Activated CD8-positive, alpha-beta T cell treated with anti-CD3 and anti-CD28 coated beads, Interleukin-2, amount 10 ng/mL, durations not matched to agents 7 days and 5 days (primary cell): ENCODE measurements around the gene XPO6. TPM values are rescaled to one million over a fixed set of nuclear protein-coding genes. Genes with fewer than 3 reads are reported as not detected.
"Not testable (repeated sequence)": the region's sequence is repeated elsewhere in the genome, so short reads cannot be mapped to it uniquely, and the experiment has no call there.

Source experiments
- ATAC-seq: fragments of 150-1000 bp; cut with Tn5 transposase; one replicate; pipeline ENCODE4 v1.10.0; 2021; ENCODE audit warnings: moderate library complexity
- CTCF ChIA-PET: fragments of 350-600 bp; sonication (Branson Sonifier 250); formaldehyde crosslinking; loops from one replicate; lab custom pipeline; 2021; ENCODE audit warnings: antibody characterized with exemption; lab: Charles Lee
- POLR2A ChIA-PET: fragments of 350-600 bp; sonication (Branson Sonifier 250); formaldehyde crosslinking; loops from one replicate; lab custom pipeline; 2021; ENCODE audit warnings: antibody characterized with exemption; lab: Charles Lee
- DNase-seq: peaks from one replicate; pipeline ENCODE4 v3.0.0-alpha.2; 2020
- H3K27ac Mint-ChIP-seq: one replicate; pipeline ENCODE4 v1.8.0; 2021; ENCODE audit warnings: mild to moderate bottlenecking, mixed read lengths
- H3K27me3 Mint-ChIP-seq: one replicate; pipeline ENCODE4 v1.8.0; 2021; ENCODE audit warnings: low read depth, mixed read lengths
- H3K36me3 Mint-ChIP-seq: one replicate; pipeline ENCODE4 v1.8.0; 2021; ENCODE audit warnings: low read depth, mixed read lengths
- H3K4me1 Mint-ChIP-seq: one replicate; pipeline ENCODE4 v1.8.0; 2021; ENCODE audit warnings: low read depth, mixed read lengths
- H3K4me3 Mint-ChIP-seq: one replicate; pipeline ENCODE4 v1.8.0; 2021; ENCODE audit warnings: mild to moderate bottlenecking, mixed read lengths
- H3K9me3 Mint-ChIP-seq: one replicate; pipeline ENCODE4 v1.8.0; 2022; ENCODE audit warnings: mixed read lengths; ENCODE audit not compliant: insufficient read depth
- total RNA-seq, 2 experiments: library from RNA; stranded (reverse); gene quantifications; one replicate each; pipeline ENCODE4 v1.2.3, GENCODE V29; 2021

XPO6 gene
- total RNA-seq, 2 experiments from 2014 or later: 206 to 209 TPM

DNA sequence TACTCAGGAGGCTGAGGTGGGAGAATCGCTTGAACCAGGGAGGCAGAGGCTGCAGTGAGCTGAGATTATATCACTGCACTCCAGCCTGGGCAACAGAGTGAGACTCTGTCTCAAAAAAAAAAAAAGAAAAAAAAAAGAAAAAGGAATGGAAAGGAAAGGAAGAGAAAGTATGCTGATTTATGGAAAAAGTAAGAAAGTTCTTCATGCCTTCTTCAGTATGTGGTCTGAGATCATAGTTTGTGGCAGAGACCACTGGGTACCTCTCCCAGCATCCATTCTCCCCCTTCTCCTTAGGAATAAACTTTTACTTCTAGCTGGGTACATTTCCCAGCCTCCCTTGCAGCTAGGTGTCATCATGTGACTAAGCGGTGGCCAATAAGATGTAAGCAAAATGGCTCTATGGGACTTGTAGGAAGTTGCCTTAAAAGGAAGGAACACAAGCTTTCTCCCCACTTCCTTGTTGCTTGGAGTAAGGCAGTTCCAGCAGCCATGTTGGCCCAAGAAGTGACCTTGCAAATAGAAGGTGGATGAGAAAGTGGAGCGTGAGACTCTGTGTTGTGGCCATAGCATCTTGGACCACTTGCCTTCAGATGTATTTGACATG is 26.1 kb upstream of the XPO6 start:
- ChIA-PET POLR2A (no interaction called here), CTCF (interaction anchor here (1.2 to 1.4 kb wide), 2 partner anchors 20 to 79 kb away, joined by 3 to 4 read pairs; no protein-coding TSS in a partner anchor)
- Mint-ChIP-seq H3K36me3 (no peaks in the 10 kb centered on the region), H3K27me3 (no peaks in the 10 kb centered on the region), H3K4me1 (peaks cover 2% of the 10 kb centered on the region), H3K4me3 (no peak overlapping the region), H3K27ac (no peak overlapping the region), H3K9me3 (no peaks in the 10 kb centered on the region)
- ATAC-seq: no peak
- peak; percentile 28 for DNase-seq

DNA sequence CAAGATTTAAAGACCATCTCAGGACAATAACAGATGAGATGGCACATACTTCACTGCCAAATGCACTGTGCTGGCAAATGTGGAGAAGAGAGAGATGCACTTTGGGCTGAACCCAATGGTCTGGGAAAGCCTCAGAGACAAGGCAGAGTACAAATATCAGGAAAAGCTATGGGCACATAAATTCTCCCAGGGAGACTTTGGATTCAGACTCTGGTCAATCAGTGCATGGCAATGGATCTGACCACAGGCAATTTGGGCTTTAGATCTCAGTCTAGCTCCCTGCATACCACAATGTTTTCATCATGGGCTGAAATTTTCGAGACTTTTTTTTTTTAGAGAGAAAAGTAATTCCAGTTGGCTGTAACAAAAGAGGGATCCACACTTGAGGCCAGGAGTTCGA is 20.0 kb upstream of the XPO6 start:
- no peaks in the 10 kb centered on the region for H3K27me3 Mint-ChIP-seq
- DNase-seq (no peak), ATAC-seq (no peak)
- no peak overlapping the region for H3K27ac Mint-ChIP-seq
- CTCF ChIA-PET: no interaction called here
- POLR2A ChIA-PET: no interaction called here
- no peak overlapping the region for H3K4me3 Mint-ChIP-seq
- H3K4me1 Mint-ChIP-seq: no peaks in the 10 kb centered on the region
- H3K36me3 Mint-ChIP-seq: no peaks in the 10 kb centered on the region
- H3K9me3 Mint-ChIP-seq: no peaks in the 10 kb centered on the region

DNA sequence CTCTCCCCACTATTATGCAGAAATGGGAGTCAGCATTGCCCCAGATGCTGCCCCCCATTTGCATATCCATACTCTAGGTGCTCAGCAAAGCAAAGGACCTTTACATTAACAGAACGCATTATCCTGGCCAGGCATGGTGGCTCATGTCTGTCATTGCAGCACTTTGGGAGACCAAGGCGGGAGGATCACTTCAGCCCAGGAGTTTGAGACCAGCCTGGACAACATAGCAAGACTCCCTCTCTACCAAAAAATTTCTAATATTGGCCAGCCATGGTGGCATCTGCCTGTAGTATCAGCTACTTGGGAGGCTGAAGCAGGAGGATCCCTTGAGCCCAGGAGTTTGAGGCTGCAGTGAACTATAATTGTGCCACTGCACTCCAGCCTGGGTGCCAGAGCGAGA is 12.1 kb upstream of the XPO6 start:
- H3K4me3 Mint-ChIP-seq, ATAC-seq, H3K36me3 Mint-ChIP-seq, H3K9me3 Mint-ChIP-seq, H3K4me1 Mint-ChIP-seq, H3K27ac Mint-ChIP-seq, CTCF ChIA-PET, DNase-seq, POLR2A ChIA-PET, H3K27me3 Mint-ChIP-seq: not testable (repeated sequence)

DNA sequence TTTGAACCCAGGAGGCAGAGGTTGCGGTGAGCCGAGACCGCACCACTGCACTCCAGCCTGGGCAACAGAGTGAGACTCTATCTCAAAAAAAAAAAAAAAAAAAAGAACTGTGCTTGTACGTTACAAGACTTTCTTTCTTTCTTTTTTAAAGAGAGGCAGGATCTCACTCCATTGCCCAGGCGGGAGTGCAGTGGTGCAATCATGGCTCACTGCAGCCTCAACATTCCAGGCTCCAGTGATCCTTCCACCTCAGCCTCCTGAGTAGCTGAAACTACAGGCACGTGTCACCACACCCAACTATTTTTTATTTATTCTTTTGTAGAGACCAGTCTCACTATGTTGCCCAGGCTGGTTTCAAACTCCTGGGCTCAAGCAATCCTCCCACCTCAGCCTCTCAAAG is 8.0 kb upstream of the XPO6 start:
- H3K9me3 Mint-ChIP-seq, H3K4me3 Mint-ChIP-seq, H3K27ac Mint-ChIP-seq, POLR2A ChIA-PET, H3K36me3 Mint-ChIP-seq, H3K27me3 Mint-ChIP-seq, ATAC-seq, H3K4me1 Mint-ChIP-seq, DNase-seq: not testable (repeated sequence)
- CTCF ChIA-PET: interaction anchor here (1.0 to 12.6 kb wide), 3 partner anchors 65 to 149 kb away, joined by 3 to 275 read pairs (median 21); no protein-coding TSS in a partner anchor

DNA sequence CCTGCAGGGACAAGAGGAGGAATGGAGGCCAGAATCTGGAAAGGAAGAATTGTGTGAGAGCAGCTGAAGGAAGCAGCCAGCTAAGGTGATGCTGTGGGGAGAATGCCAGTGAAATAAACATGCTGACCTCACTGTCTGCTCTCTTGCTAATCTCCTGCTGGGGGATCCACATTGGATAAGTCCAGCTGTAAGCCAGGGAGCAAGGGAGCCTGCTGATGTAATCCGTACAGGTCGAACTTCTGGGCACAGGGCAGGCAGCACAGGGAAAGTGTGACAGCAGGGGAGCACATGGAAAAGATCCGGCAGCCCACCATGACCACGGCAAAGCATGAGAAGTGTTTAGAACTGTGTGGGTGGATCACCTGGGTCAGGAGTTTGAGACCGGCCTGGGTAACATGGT is 7.5 kb upstream of the XPO6 start:
- H3K27me3 Mint-ChIP-seq: no peaks in the 10 kb centered on the region
- no peak overlapping the region for H3K27ac Mint-ChIP-seq
- ATAC-seq (no peak), DNase-seq (no peak)
- H3K4me3 Mint-ChIP-seq: no peak overlapping the region
- no peaks in the 10 kb centered on the region for H3K9me3 Mint-ChIP-seq
- CTCF ChIA-PET: interaction anchor here (1.0 to 12.6 kb wide), 11 partner anchors 37 to 247 kb away, joined by 3 to 275 read pairs (median 8); no protein-coding TSS in a partner anchor
- POLR2A ChIA-PET: no interaction called here
- no peaks in the 10 kb centered on the region for H3K36me3 Mint-ChIP-seq
- peaks cover 5% of the 10 kb centered on the region for H3K4me1 Mint-ChIP-seq

DNA sequence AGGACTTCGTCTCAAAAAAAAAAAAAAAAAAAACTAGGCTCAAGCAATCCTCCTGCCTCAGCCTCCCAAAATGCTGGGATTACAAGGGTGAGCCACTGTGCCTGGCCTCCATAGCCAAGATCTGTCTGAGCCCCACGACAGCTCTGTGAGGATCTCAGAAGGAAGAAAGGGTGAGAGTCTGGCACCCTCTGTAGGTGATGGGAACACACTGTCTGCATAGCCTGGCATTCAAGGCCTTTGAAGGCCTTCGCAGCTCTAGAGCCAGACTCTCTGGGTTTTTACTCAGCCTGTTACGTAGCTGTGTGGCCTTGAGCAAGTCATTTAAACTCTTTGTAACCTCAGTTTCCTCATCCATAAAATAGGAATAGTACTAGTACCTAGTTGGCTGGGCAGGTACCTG is 6.3 kb upstream of the XPO6 start:
- CTCF ChIA-PET: interaction anchor here (0.6 to 12.6 kb wide), 39 partner anchors 8 to 578 kb away, joined by 3 to 275 read pairs (median 4); no protein-coding TSS in a partner anchor
- no peaks in the 10 kb centered on the region for H3K9me3 Mint-ChIP-seq
- ATAC-seq: peak; percentile 100
- POLR2A ChIA-PET: interaction anchor here (0.6 to 1.1 kb wide), 4 partner anchors 26 to 138 kb away, joined by 3 to 4 read pairs (median 3); no protein-coding TSS in a partner anchor
- H3K27me3 Mint-ChIP-seq: no peaks in the 10 kb centered on the region
- H3K4me3 Mint-ChIP-seq: no peak overlapping the region
- H3K4me1 Mint-ChIP-seq: peaks cover 10% of the 10 kb centered on the region
- peak; percentile 79 for DNase-seq
- no peak overlapping the region for H3K27ac Mint-ChIP-seq
- no peaks in the 10 kb centered on the region for H3K36me3 Mint-ChIP-seq

DNA sequence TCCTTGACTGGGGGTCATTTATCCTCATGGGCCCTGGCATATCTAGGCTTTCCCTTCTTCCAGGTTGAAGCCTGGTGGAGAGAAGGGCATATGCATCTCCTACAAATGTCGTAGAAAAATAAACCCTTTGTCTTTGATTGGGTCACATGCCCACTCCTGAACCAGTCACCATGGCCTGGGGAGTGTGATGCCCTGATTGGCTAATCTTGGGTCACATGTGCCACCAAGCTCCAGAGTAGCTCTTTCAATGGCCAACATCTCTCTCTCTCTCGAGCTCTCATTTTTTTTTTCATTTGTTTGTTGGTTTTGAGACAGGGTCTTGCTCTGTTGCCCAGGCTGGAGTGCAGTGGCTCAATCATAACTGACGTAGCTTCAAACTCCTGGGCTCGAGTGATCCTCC is 5.6 kb upstream of the XPO6 start:
- DNase-seq (no peak), ATAC-seq (no peak)
- POLR2A ChIA-PET: interaction anchor here (1.1 kb wide), 2 partner anchors 25 to 77 kb away, joined by 3 read pairs; no protein-coding TSS in a partner anchor
- Mint-ChIP-seq H3K36me3 (no peaks in the 10 kb centered on the region), H3K4me1 (peaks cover 12% of the 10 kb centered on the region), H3K27me3 (no peaks in the 10 kb centered on the region), H3K4me3 (no peak overlapping the region), H3K9me3 (no peaks in the 10 kb centered on the region), H3K27ac (no peak overlapping the region)
- CTCF ChIA-PET: interaction anchor here (0.6 to 12.6 kb wide), 21 partner anchors 7 to 245 kb away, joined by 3 to 275 read pairs (median 7); no protein-coding TSS in a partner anchor

DNA sequence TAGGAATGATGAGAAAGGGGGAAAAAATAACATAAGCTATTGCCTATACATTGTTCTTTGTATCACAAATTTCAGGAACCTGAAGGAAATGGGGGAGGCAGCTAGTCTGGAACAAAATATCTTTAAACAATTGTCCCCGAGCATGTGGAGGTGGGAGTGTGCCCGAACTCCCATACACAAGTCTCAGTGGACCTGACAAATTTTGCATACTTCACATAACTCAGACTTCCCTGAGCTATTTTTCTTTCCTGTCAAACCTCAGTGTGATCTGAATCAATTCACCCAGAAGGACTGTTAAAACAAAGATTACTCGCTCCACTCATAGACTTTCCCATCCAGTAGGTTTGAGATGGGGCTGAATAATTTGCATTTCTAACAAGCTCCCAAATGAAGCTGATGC is 1.6 kb upstream of the XPO6 start:
- no peaks in the 10 kb centered on the region for H3K27me3 Mint-ChIP-seq
- DNase-seq: no peak
- CTCF ChIA-PET: interaction anchor here (0.8 to 12.6 kb wide), 5 partner anchors 11 to 77 kb away, joined by 3 to 275 read pairs (median 6); no protein-coding TSS in a partner anchor
- POLR2A ChIA-PET: interaction anchor here (1.0 kb wide), 1 partner anchor 77 kb away, joined by 3 read pairs; no protein-coding TSS in a partner anchor
- ATAC-seq: no peak
- H3K4me1 Mint-ChIP-seq: peaks cover 27% of the 10 kb centered on the region
- H3K9me3 Mint-ChIP-seq: peaks cover 2% of the 10 kb centered on the region
- H3K27ac Mint-ChIP-seq: peak overlapping the region; percentile 55
- peak overlapping the region; percentile 28 for H3K4me3 Mint-ChIP-seq
- H3K36me3 Mint-ChIP-seq: peaks cover 25% of the 10 kb centered on the region

DNA sequence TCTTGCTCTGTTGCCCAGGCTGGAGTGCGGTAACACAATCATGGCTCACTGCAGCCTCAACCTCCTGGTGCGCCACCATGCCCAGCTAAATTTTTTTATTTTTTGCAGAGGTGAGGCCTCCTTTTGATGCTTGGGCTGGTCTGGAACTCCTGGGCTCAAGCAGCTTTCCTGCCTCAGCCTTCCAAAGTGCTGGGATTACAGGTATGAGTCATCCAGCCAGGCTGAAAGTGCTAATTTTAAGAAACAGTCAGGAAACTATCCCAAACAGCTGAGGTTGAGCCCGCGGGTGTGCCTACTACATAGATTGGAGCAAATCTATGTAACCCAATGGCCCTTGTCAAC is 738 bp upstream of the XPO6 start:
- no peak for DNase-seq
- Mint-ChIP-seq H3K9me3 (peaks cover 2% of the 10 kb centered on the region), H3K36me3 (peaks cover 32% of the 10 kb centered on the region), H3K4me1 (peaks cover 29% of the 10 kb centered on the region), H3K4me3 (peak overlapping the region; percentile 89), H3K27ac (peak overlapping the region; percentile 99), H3K27me3 (no peaks in the 10 kb centered on the region)
- ChIA-PET POLR2A (interaction anchor here (0.8 to 6.7 kb wide), 4 partner anchors 11 to 78 kb away, joined by 3 to 135 read pairs (median 28); no protein-coding TSS in a partner anchor), CTCF (interaction anchor here (0.7 to 12.6 kb wide), 8 partner anchors 10 to 76 kb away, joined by 3 to 275 read pairs (median 5); no protein-coding TSS in a partner anchor)
- no peak for ATAC-seq

DNA sequence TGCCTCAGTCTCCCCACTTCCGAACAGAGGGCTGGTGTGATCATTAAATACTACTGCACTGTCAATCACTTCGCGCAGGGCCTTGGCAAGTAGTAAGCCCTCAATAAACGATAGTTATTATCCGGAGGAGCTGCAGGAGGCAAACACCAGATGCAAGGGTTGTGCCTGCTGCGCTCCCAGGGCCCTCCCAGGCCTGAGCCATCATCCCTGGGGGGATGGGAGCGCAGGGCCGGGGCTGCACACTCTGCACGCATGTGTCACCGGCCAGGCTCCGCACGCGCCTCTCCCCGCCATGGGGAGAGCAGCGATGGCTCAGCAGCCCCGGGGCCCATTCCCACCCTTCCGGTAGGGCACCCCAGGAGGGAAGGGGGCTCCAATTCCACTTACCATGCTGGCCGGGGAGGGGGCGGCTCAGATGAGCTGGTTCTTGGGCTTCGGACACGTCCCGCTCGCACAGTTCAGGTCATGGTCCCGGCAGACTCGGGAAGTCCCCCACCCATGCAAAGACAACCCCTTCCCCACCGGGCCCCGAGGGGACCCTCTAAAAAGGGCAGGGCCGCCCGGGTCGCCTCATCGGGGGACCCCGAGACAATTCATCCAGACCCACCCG is 681 bp downstream of the XPO6 start:
- ATAC-seq: peak; percentile 66
- peaks cover 39% of the 10 kb centered on the region for H3K4me1 Mint-ChIP-seq
- H3K36me3 Mint-ChIP-seq: peaks cover 42% of the 10 kb centered on the region
- ChIA-PET CTCF (interaction anchor here (1.1 to 12.6 kb wide), 11 partner anchors 9 to 110 kb away, joined by 3 to 275 read pairs (median 4); no protein-coding TSS in a partner anchor), POLR2A (interaction anchor here (0.5 to 6.7 kb wide), 13 partner anchors 9 to 740 kb away, joined by 3 to 135 read pairs (median 4); partner anchors contain the start of gene NFATC2IP)
- peaks cover 2% of the 10 kb centered on the region for H3K9me3 Mint-ChIP-seq
- H3K4me3 Mint-ChIP-seq: peak overlapping the region; percentile 80
- DNase-seq: peak; percentile 72
- H3K27me3 Mint-ChIP-seq: no peaks in the 10 kb centered on the region
- H3K27ac Mint-ChIP-seq: peak overlapping the region; percentile 92

DNA sequence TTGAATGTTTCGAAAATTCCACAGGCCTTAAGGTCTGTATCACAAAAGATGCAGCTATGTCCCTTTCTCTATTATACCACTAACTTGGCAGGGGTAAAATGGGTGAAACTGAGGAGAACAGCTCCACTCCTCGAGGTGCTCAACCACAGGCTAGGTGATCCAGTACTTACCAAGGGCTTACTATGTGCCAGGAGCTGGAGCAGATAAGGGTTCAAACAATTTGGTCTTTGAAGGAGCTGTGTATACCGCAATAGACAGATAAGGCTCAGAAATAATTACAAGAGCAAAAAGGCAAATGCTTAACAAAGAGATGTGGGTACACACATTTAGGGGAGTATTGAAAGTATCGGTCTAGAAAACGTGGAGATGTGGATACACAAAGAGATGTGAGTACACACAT is 1.5 kb downstream of the XPO6 start:
- Mint-ChIP-seq H3K4me1 (peaks cover 41% of the 10 kb centered on the region), H3K27me3 (no peaks in the 10 kb centered on the region), H3K4me3 (peak overlapping the region; percentile 80), H3K36me3 (peaks cover 44% of the 10 kb centered on the region), H3K9me3 (peaks cover 2% of the 10 kb centered on the region), H3K27ac (peak overlapping the region; percentile 92)
- DNase-seq: no peak
- no peak for ATAC-seq
- ChIA-PET POLR2A (interaction anchor here (0.9 to 6.7 kb wide), 14 partner anchors 8 to 741 kb away, joined by 3 to 135 read pairs (median 4); partner anchors contain the start of gene NFATC2IP), CTCF (interaction anchor here (0.6 to 12.6 kb wide), 14 partner anchors 8 to 111 kb away, joined by 3 to 275 read pairs (median 4); no protein-coding TSS in a partner anchor)
